ENCODE measurements around the gene KLHL22.
A peak's percentile ranks its signal among the peaks of the same experiment; 100 is the strongest.
"Not testable (repeated sequence)": the region's sequence is repeated elsewhere in the genome, so short reads cannot be mapped to it uniquely, and the experiment has no call there.

The KLHL22 gene

DNA sequence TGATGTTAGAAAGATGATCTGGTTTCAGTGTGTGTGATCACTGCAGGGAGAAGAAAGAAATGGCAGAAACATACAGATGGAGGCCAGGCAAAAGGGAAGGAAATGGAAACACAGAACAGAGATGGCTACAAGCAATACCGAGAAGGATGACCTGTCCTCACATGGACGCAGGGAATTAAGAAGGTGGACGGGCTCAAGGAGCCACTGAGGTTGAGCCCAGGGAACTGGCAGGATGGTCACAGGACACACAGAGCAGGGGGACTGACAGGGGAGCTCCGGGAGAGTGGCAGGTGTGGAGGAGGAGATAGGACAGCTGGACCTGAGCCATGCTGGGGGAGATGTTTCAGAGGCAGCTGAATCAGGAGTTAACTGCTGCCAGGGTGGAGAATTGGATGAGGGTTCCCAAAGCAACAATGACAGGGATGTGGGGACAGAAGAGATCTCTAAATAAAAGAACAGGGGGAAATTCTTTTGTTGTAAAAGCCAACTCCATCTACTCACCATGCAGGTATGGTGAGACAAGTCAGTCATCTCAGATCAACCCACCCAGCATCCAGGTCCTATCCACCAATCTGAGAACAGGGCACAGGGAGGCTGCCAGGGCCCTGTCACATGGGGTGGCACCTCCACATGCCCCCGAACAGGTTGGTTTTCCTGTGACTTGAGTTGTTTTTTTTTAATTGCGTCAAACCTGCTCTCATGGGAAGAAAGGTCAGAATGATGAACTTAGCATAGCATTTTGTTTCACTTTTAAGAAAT is 26.3 kb downstream of the KLHL22 start:
- DNase-seq (ENCODE audit: low spot score): no peak

DNA sequence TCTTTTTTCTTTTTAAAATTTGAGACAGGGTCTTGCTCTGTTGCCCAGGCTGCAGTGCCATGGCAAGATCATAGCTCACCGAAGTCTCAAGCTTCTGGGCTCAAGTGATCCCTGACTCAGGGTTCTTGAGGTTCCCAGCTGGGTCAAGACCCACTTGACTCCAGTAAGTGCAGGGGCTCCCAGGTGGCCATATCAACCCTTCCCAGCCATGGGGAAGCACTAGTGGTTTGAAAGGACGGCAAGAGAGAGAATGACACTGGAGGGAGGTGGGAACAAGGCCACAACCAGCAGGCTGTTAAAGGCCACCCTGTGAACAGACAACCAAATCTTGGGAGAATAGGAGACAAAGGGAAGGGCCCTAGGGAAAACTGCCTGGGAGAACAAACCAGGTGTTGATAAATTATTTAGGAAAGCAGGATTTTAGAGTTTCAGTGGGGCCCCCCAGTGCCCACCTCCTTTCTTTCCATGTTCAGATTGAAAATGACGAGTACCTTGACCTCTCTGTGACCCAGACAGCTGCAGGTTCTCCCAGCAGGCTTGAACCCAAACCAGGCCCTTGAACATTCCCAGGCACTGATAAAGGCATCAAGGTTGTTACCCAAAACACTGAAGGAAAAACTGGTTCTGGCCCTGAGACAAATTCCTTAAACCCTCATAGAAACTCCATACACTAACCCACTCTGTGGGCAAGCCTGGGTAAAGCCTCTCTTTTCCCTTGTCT is 28.8 kb downstream of the KLHL22 start:
- no peak for DNase-seq (ENCODE audit: low spot score)

DNA sequence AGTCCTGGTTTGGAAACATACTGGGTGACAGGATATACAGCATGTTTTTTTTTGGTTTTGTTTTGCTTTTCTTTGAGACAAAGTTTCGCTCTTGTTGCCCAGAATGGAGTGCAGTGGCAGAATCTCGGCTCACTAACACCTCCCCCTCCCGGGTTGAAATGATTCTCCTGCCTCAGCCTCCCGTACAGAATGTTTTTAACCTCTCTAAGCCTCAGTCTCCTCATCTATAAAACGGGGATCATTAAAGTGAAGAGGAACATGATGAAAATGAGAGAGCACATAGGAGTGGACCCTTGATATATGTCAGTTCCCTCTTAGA is 29.9 kb downstream of the KLHL22 start:
- no peak for DNase-seq (ENCODE audit: low spot score)

DNA sequence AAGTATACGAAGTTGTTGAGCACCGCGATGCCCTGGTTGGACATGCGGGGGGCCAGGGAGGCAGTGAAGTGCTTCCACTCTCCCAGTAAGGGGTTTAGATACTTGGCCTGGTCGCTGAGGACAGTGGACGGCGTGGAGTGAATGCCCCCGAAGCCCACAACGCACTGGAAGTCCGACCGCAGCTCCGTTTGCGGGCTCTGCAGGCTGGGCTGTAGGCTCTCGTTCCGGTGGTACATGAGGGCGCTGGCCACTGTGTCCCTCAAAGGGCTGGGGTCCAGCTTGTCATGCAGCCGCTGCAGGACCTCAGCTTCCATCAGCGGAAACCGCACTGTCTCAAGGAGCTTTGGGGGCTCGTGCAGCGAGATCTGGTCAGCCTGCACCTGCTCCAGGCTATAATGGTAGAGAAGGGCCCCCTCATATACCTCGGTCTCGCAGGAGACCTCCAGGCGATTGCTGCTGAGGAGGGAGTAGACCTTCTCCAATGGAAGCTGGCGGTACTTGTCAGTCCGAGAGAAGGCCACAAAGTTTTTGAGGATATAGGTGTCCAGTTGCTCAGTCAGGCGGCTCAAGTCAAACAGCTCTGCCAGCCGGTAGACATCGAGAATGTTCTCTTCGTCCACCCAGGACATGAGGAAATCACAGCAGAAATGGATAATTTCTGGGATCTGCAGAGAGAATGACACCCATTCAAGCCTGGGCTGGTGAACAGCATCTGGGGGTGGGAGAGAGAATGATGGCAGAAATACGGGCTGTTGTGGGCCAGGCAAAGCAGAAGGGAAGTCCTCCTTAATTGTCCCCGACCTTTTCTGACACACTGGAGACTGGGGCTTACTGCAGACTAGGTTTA is 30.5 kb downstream of the KLHL22 start:
- no peak for DNase-seq (ENCODE audit: low spot score)

DNA sequence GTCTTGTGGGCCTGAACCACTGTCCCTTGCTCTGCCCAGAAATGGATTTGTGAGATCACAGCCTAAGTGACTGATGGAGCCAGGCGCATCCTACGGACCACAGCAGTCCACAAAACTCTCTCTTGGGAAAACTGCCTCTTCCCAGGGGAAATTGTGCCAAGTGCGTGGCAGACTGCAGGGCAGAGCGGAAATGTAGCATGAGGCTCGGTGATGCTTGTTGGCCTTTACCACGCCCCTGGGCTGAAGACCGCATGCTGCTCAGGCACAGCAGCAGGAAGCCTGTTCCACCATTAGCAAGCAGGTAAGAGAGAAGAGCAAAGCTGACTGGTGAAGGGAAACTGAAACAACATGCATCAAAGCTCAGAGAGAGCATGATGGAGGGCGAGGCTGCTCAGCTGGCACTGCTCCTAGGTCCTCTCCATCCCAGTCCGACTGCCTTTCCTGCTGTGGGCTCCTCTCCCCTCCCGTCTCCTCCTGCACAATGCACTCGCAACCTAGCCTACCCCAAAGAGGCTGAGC is 31.4 kb downstream of the KLHL22 start:
- no peak for DNase-seq (ENCODE audit: low spot score)

DNA sequence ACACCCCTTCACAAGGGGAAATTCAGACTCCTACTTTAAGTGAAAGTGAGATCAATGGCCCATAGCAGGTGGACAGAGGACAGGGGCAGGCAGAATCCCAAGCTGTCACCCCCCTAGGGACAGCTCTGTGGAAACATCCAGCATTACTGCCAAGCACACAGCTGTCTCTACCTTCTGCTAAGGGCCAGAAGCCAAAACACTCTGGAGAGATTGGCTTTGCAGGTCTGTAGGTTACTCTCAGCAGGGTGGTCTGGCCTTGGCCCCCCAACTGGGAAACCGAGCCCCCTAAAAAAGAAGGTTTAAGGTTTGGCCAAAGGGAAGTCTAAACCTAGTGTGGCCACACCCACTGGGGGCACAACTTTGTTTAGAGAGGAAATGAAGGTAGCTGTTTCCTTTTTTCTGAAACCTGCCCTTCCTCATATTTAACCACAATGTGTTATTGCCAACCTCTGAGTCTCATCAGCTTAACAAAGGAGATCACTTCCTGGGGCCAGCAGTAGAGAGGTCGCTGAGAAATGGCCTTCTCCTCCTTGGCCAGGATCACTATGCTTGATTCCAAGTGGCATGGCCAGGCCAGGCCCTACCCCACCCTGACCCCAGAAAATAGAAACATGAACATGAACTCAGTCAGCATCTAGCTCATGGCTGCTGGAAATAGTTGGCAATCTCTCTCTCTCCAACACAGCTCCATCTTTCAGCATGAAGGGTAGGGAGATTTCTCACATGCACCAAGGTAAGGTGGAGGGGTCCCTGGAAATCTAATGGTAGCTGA is 32.1 kb downstream of the KLHL22 start:
- DNase-seq (ENCODE audit: low spot score): no peak

DNA sequence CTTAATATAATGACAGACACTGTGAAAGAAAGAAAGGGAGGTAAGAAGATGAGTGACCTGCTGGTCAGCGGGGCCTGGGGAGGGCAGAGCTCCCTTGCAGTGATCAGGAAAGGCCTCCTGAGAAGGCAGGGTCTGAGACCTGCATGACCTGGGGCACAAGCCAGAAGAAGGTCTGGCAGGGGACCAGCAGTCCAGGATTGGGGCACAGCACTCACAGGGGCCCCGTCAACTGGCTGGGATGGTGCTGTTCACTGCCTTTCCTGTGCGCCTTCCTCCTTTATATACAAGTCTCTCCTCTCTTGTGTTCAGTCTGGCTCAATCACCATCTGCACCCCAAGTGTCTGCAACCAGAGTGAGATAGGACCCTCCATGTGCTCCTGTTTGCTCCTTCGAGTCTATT is 35.7 kb downstream of the KLHL22 start:
- DNase-seq (ENCODE audit: low spot score): no peak

DNA sequence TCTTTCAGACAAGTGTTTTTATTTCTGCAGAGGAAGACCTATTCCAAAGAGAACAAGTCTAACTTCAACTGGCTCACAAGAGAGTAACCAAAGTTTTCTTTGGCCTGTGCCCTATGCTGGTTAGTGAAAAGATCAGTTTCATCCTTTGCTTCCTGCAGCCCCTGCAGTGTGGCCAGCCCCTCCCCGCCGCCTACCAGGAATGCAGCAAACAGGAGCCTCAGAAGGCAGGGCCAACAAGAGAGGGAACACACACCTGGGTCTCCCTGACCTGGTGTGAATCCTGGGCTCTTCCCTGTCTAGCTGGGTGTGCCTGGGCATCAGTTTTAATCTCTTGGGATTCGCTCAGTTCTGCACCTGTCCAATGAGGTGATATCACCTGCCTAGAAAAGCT is 36.4 kb downstream of the KLHL22 start:
- DNase-seq (ENCODE audit: low spot score): no peak

DNA sequence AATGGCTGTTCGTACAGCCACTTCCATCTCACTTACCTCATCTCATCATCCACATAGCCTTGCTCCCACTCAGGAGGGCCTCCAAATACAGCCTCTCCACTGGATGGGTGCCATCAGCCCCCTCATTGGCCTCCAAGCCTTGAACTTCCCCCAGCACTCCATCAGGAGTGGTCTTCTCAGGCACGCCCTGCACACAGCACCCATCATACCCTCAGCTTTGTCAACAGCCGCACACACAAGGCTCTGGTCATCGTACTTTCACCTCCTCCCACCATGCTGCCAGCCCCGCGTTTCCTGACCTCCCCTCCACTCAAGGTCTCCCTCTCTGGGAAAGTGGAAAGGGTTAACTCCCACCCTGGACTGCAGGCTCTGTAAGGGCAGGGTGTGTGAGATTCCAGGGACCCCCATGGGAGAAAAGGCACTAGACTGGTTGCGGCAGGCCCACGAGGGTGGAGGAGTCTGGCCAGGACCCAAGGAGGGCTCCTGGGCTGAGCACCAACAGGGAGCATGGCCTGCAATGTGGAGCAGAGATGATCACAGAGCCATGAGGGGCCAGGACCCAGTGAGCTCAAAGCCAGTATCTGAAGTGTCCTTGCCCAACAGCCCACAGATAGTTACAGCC is 37.0 kb downstream of the KLHL22 start:
- DNase-seq (ENCODE audit: low spot score): no peak

DNA sequence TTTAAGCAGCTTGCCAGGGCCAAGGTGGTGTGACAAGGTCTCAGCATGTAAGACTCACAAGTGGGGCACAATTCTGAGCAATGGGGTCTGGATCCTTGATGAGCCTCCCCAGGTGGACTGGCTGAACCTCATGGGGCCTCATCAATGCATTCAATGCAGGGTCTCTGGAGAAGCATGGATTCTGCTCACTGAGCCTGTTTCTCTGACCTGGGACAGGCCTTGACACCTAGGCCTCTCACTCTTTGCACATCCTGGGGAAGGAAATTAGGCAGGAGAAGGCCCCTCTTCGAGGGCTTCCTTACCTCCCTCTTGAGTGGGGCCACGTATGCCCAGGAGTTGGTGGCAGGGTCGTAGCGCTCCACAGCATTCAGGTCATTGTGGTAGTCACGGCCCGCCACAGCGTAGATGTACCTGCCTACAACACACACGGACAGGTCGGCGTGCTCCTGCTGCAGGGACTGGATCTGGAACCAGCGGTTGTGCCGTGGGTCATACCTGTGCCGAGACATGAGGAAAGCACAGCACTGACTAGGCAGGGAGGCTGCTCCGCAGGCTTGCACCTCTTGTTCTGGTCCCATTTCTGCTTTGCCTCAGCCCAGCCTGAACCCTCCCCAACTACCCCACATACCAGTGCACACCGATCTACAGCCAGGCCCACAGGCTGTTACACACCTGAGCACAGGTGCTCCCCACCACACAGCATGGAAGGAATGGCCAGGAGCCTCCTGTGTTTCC is 37.9 kb downstream of the KLHL22 start:
- DNase-seq (ENCODE audit: low spot score): no peak

DNA sequence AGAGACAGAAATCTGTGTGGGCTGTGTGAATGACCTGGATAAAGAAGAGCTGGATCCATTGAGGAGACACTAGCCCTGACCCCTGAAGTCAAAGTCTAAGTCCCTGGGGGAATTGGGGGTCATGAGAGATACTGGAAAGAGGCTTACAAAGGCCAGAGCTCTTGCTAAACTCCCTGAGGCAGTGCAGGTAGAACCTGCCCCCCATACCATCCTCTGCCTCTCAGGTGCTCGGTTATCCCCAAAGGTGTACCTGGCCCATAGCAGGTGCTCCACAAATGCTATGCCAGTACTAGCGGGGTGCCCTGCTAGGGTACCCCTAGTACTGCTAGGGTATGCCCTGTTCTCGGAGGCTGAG is 38.9 kb downstream of the KLHL22 start:
- no peak for DNase-seq (ENCODE audit: low spot score)

DNA sequence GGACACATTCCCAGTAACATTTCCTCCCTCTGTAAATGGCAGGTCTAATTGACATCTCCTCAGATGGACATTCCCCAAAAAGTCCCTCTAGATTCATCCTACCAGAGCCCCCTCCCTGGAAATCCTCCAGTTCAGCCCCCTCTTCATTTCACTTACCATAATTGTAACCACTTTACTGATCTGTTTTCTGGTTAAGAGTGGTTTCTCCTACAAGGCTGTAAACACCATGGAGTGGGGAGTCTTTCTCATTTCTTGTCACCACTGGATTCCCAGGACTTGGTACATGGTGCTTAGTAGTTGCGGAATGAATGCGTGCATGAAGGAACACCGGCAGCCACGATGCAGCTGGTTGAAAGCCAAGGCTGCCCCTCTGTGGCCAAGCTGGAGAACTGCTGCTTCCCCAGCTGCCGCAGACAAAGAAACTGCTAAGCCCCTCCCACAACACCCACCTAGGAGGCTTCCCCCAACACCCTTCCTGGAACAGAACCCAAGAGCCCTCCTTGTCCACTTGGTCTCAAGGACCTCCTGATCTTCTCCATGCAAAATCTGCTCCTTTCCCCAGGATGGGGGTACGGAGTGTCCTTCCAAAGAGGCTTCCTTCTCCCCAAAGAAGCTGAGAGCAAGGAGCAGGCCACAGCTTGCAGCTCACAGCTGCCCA is 39.4 kb downstream of the KLHL22 start:
- DNase-seq (ENCODE audit: low spot score): peak; percentile 87

DNA sequence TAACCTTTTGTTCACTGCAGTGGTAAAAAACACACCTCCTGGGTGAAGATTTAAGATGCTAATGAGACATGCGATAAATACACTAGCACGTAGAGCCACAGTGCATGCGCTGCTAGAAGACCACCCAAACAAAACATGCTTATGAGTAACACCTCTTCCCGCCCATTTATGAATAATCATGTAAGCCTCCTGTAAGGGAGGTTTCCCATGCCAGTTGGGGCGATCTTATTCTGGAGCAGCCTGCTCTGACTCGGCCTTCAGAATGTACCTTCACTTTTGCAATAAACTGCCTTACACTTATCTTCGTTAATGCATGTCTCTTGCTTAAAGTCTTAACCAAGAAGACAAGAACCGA is 39.9 kb downstream of the KLHL22 start:
- DNase-seq (ENCODE audit: low spot score): no peak

DNA sequence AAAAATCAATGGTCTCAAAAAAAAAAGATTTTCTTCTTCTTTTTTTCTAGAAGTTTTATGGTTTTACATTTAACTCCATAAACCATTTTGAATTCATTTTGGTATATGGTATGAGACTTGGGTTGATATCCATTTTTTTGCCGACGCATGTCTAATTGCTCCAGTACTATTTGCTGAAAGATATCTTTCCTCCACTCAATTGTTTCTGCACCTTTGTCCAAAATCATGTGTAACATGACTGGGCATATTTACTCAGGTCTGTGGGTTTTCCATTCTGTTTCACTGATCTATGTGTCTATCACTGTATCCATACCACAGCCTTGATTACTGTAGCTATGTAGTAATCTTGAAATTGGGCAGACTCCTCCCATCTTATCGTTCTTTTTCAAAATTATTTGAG is 42.4 kb downstream of the KLHL22 start:
- no peak for DNase-seq (ENCODE audit: low spot score)

DNA sequence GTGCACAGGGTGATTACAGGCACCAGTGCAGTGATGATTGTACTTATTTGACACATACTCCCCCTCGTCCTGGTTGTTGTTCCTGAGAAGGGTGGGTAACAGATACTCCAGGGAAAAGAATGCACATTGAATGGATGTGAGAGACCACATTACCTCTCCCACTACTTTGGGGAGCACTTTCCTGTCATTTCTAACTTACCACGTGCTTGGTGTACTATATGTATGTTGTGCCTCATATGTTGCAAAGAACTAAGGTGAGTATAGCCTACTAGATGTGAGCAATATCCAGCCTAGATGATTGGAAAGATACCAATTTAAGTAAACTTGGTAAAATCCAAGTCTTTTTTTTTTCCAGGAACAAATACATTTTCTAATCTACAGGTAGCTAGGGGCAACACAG is 43.7 kb downstream of the KLHL22 start:
- no peak for DNase-seq (ENCODE audit: low spot score)

DNA sequence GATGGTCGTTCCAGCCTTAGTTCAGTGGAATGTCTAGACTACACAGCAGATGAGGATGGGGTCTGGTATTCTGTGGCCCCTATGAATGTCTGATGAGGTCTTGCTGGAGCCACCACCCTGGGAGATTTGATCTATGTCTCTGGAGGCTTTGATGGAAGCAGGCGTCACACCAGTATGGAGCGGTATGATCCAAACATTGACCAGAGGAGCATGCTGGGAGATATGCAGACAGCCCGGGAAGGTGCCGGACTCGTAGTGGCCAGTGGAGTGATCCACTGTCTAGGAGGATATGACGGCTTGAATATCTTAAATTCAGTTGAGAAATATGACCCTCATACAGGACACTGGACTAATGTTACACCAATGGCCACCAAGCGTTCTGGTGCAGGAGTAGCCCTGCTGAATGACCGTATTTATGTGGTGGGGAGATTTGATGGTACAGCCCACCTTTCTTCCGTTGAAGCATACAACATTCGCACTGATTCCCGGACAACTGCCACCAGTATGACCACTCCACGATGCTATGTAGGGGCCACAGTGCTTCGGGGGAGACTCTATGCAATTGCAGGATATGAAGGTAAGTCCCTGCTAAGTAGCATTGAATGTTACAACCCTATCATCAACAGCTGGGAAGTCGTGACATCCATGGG is 44.3 kb downstream of the KLHL22 start:
- not testable (repeated sequence) for DNase-seq (ENCODE audit: low spot score)

DNA sequence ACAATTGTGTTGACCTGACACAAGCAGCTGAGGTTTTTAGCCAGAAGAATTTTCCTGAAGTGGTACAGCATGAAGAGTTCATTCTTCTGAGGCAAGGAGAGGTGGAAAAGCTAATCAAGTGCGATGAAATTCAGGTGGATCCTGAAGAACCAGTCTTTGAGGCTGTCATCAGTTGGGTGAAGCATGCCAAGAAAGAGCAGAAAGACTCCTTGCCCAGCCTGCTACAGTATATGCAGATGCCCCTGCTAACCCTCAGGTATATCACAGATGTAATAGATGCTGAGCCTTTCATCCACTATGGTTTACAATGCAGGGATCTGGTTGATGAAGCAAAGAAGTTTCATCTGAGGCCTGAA is 45.1 kb downstream of the KLHL22 start:
- DNase-seq (ENCODE audit: low spot score): no peak

DNA sequence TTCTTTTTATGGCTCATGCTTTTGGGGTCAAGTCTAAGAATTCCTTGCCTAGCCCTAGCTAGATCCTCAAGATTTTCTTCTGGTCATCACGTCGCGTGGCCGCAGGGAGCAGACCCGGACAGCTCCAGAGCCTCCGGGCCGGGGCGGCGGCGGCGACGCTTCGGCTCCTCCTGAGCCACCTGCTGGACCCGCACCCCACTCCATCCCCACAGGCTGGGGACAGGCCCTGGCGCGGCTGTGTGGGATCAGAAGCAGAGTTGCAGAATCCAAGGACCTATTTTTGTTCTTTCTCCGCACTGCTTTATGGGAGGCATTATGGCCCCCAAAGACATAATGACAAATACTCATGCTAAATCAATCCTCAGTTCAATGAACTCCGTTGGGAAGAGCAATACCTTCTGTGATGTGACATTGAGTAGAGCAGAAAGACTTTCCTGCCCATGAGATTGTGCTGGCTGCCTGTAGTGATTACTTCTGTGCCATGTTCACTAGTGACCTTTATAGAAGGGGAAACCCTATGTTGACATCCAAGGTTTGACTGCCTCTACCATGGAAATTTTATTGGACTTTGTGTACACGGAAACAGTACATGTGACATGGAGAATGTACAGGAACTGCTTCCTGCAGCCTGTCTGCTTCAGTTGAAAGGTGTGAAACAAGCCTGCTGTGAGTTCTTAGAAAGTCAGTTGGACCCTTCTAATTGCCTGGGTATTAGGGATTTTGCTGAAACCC is 45.6 kb downstream of the KLHL22 start:
- no peak for DNase-seq (ENCODE audit: low spot score)

DNA sequence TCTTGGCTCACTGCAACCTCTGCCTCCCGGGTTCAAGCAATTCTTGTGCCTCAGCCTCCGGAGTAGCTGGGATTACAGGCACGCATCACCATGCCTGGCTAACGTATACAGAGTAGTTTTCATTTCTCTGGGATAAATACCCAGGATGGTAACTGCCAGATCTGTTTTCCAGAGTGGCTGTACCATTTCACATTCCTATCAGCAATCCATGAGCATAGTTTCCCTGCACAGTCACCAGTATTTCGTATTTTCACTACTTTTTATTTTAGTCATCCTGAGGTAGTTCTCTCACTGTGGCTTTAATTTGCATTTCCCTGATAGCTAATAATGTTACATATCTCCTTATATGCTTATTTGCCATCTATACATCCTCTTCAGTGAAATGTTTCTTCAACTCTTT is 47.0 kb downstream of the KLHL22 start:
- no peak for DNase-seq (ENCODE audit: low spot score)
